ENCODE data around the gene MYOZ3.
A peak's percentile ranks its signal among the peaks of the same experiment; 100 is the strongest.

MYOZ3 gene

GRCh38 chr5:150642991-150643710, 17.9 kb upstream of the MYOZ3 start:
- no peak for DNase-seq (ENCODE audit: low read depth in 2 of 2)

- no peak for DNase-seq (ENCODE audit: low read depth in 2 of 2)
These were observed 17.0 kb upstream of the MYOZ3 start for GRCh38 chr5:150644058-150644457.

- no peak for DNase-seq (ENCODE audit: low read depth in 2 of 2)
These were observed 16.5 kb upstream of the MYOZ3 start for GRCh38 chr5:150644514-150644913.

- DNase-seq (ENCODE audit: low read depth in 2 of 2): no peak
These were observed 15.9 kb upstream of the MYOZ3 start for GRCh38 chr5:150645070-150645700.

- no peak for DNase-seq (ENCODE audit: low read depth in 2 of 2)
These were observed 13.5 kb upstream of the MYOZ3 start for GRCh38 chr5:150647275-150648251.

- DNase-seq (ENCODE audit: low read depth in 2 of 2): no peak
These were observed 12.6 kb upstream of the MYOZ3 start for GRCh38 chr5:150648294-150649107.

- DNase-seq (ENCODE audit: low read depth in 2 of 2): no peak
These were observed 11.7 kb upstream of the MYOZ3 start for GRCh38 chr5:150649108-150650020.

GRCh38 chr5:150650021-150651006, 10.7 kb upstream of the MYOZ3 start:
- no peak for DNase-seq (ENCODE audit: low read depth in 2 of 2)

GRCh38 chr5:150651382-150651781, 9.7 kb upstream of the MYOZ3 start:
- no peak for DNase-seq (ENCODE audit: low read depth in 2 of 2)

GRCh38 chr5:150651924-150652671, 9.0 kb upstream of the MYOZ3 start:
- no peak for DNase-seq (ENCODE audit: low read depth in 2 of 2)

GRCh38 chr5:150653145-150653761, 7.8 kb upstream of the MYOZ3 start:
- DNase-seq (ENCODE audit: low read depth in 2 of 2): no peak

GRCh38 chr5:150653762-150654556, 7.1 kb upstream of the MYOZ3 start:
- DNase-seq (ENCODE audit: low read depth in 2 of 2): no peak

- DNase-seq (ENCODE audit: low read depth in 2 of 2): no peak
These were observed 5.8 kb upstream of the MYOZ3 start for GRCh38 chr5:150655221-150655620.

GRCh38 chr5:150656191-150657132, 4.6 kb upstream of the MYOZ3 start:
- DNase-seq (ENCODE audit: low read depth in 2 of 2): peak; percentile 33 to 65

GRCh38 chr5:150658121-150658520, 2.9 kb upstream of the MYOZ3 start:
- no peak for DNase-seq (ENCODE audit: low read depth in 2 of 2)

GRCh38 chr5:150658699-150659265, 2.3 kb upstream of the MYOZ3 start:
- no peak for DNase-seq (ENCODE audit: low read depth in 2 of 2)
